Fibroblast of mammary gland (primary cell): ENCODE measurements around the gene ZNF235.

Source experiments
- DNase-seq: peaks from one replicate; pipeline ENCODE4 v3.0.0-alpha.2; 2010; ENCODE audit warnings: low read depth
- H3K4me3 ChIP-seq: 2 replicates; pipeline ENCODE4 v1.5.1; 2011; ENCODE audit warnings: low read depth, mild to moderate bottlenecking, low read length, moderate library complexity; ENCODE audit not compliant: control insufficient read depth
- CTCF ChIP-seq: conservative IDR thresholded peaks from 2 replicates; pipeline ENCODE4 v1.5.1; 2011; ENCODE audit warnings: low read depth, low read length, inconsistent platforms; ENCODE audit not compliant: control insufficient read depth, insufficient read depth

The ZNF235 gene

DNA sequence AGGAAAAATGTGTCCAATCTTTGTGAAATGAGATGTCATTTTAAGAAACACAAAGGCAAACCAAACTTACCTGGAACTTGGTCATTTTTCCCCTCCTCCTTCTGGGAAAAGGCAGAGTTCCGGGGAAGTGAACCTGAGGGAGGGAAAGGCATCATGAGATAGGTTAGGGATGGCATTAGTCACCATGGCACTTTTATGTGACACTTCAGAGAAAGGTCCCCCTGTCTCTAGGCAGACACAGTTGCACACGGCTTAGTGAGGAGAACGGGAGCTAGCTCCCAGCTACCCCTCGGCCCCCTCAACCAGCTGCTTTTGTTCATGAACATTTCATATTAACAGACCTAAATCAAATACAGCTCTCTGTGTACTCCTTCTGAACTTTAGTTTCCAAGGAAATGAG is 1.5 kb downstream of the ZNF235 start:
- no peak for DNase-seq
- no peak for TF ChIP-seq CTCF
- no peak overlapping the region for H3K4me3 ChIP-seq

DNA sequence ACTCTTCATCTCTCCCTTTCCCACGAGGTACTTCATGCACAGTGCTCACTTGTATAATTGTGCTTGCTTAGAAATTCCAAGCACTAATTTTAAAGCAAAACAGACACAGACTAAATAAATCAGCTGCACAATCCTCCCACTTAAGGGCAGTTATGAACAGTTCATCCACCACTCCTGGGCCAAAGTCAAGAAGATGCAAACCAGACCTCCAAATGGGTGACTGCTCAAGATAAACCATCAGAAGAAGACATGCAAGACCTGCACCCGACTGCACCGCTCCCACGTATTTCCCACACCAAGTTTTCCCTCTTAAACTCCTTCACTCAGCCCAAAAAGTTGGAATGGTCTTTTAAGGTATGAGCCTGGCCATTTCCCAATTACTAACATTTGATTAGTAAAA is 19.9 kb downstream of the ZNF235 start:
- no peak for DNase-seq
- H3K4me3 ChIP-seq, result no peak overlapping the region
- TF ChIP-seq CTCF, result no peak

DNA sequence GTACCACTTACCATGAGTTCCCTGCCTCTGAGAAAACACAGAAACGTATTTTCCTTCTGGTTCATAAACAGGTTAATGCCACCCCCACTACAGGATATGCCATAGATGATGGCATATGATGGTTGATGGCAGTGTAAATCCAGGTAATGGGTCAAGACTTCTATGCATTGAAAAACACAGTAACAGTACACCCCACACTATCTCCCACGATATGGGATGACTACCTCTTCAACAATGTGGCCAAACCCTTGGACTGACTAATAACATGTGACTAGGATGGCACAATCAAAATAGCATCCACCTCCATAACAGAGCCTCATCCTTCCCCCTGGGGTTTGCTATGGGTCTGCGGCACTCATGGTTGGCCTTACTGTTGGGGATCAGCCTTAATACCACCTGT is 22.0 kb downstream of the ZNF235 start:
- H3K4me3 ChIP-seq, result no peak overlapping the region
- peak; percentile 32 for DNase-seq
- no peak for TF ChIP-seq CTCF

DNA sequence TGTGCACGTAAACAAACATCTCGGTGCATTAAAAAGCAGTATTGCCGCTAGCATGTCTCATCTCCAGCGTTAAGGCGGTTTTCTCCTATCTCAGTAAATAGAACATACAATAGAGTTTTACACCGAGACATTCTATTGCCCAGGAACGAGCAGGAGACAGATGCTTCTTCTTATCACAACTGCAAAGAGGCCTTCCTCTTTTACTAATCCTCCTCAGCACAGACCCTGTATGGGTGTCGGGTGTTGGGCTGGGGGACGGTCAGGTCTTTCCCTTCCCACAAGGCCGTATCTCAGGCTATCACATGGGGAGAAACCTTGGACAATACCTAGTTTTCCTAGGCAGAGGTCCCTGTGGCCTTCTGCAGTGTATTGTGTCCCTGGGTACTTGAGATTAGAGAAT is 23.9 kb downstream of the ZNF235 start:
- DNase-seq, result no peak
- no peak for TF ChIP-seq CTCF
- H3K4me3 ChIP-seq, result no peak overlapping the region

- DNase-seq, result peak; percentile 29
Measured at GRCh38 chr19:44278181-44278690, 26.6 kb downstream of the ZNF235 start.

GRCh38 chr19:44277331-44277730 is 27.5 kb downstream of the ZNF235 start:
- DNase-seq, result no peak
- no peak for TF ChIP-seq CTCF
- H3K4me3 ChIP-seq, result no peak overlapping the region

More at GRCh38 chr19:44278181-44278690, 26.6 kb downstream of the ZNF235 start:
- H3K4me3 ChIP-seq, result no peak overlapping the region
- no peak for TF ChIP-seq CTCF
